Body of pancreas (tissue), 4 donors: ENCODE data around the gene ST6GALNAC1. TPM values are rescaled to one million over a fixed set of nuclear protein-coding genes. Genes with fewer than 3 reads are reported as not detected.

Source experiments
- ATAC-seq: fragments of 150-250 bp; one replicate; pipeline ENCODE4 v1.9.1; 2016
- DNase-seq, 4 donors: peaks; one replicate each; pipeline ENCODE4 v3.0.0-alpha.2; 2019
- H3K27ac ChIP-seq, 4 donors: fragments of 200-600 bp; sonication (generic); 1 replicate in 3 of 4; 2 replicates in 1 of 4; pipeline versions ENCODE4 v1.5.1 to v1.6.1; 2016 to 2019; ENCODE audit warnings: mild to moderate bottlenecking in 1 of 4, mixed read lengths in 1 of 4, moderate library complexity in 1 of 4
- H3K27me3 ChIP-seq, 2 donors: fragments of 200-600 bp; sonication (generic); one replicate each; pipeline ENCODE4 v1.6.0; 2016; ENCODE audit warnings: mild to moderate bottlenecking in 1 of 2
- H3K36me3 ChIP-seq, 2 donors: fragments of 200-600 bp; sonication (generic); replicated peaks in 1 of 2; 2 replicates each; pipeline ENCODE4 v1.5.1; 2016; ENCODE audit warnings: low read depth in 2 of 2; ENCODE audit not compliant: insufficient read depth in 1 of 2
- H3K4me1 ChIP-seq: fragments of 200-600 bp; sonication (generic); one replicate; pipeline ENCODE4 v1.6.0; 2016
- H3K4me3 ChIP-seq, 2 donors: fragments of 200-600 bp; sonication (generic); 1 replicate in 1 of 2; 2 replicates in 1 of 2; pipeline ENCODE4 v1.5.1; 2016 to 2019
- H3K9me3 ChIP-seq, 3 donors: fragments of 200-600 bp; sonication (generic); 1 replicate in 2 of 3; 2 replicates in 1 of 3; pipeline ENCODE4 v1.5.1; 2016
- CTCF ChIP-seq, 7 experiments: fragments of 450-650 bp in 4 of 7; fragments of 200-600 bp in 3 of 7; sonication (generic) in 3 of 7; IDR thresholded peaks; one replicate each; pipeline ENCODE4 v1.5.1; 2016 to 2019; ENCODE audit warnings: antibody characterized with exemption in 7 of 7
- POLR2A ChIP-seq, 3 donors: fragments of 450-650 bp; IDR thresholded peaks; one replicate each; pipeline ENCODE4 v1.6.1; 2016; ENCODE audit warnings: antibody characterized with exemption in 3 of 3, mild to moderate bottlenecking in 2 of 3
- WGBS, 2 donors: methylation state at CpG; one replicate each; pipeline ENCODE4 v1.1.5; 2017; 5-methylcytosine and 5-hydroxymethylcytosine counted together
- intact Hi-C: fragments of 100-400 bp; cut with DNase I; formaldehyde crosslinking; loops from one replicate; pipeline ENCODE4 v1.15.1; 2023
- total RNA-seq, 2 donors: library from RNA; depleted of rRNA; stranded (reverse); fragments of >200 nt; gene quantifications; one replicate each; pipeline ENCODE4 v1.1.0, GENCODE V29; 2016

The ST6GALNAC1 gene, protein sequence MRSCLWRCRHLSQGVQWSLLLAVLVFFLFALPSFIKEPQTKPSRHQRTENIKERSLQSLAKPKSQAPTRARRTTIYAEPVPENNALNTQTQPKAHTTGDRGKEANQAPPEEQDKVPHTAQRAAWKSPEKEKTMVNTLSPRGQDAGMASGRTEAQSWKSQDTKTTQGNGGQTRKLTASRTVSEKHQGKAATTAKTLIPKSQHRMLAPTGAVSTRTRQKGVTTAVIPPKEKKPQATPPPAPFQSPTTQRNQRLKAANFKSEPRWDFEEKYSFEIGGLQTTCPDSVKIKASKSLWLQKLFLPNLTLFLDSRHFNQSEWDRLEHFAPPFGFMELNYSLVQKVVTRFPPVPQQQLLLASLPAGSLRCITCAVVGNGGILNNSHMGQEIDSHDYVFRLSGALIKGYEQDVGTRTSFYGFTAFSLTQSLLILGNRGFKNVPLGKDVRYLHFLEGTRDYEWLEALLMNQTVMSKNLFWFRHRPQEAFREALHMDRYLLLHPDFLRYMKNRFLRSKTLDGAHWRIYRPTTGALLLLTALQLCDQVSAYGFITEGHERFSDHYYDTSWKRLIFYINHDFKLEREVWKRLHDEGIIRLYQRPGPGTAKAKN
- 10 to 100 TPM in 1 of 2 donors, 1 to 10 TPM in 1; 9.3 to 13.5 TPM for total RNA-seq

DNA sequence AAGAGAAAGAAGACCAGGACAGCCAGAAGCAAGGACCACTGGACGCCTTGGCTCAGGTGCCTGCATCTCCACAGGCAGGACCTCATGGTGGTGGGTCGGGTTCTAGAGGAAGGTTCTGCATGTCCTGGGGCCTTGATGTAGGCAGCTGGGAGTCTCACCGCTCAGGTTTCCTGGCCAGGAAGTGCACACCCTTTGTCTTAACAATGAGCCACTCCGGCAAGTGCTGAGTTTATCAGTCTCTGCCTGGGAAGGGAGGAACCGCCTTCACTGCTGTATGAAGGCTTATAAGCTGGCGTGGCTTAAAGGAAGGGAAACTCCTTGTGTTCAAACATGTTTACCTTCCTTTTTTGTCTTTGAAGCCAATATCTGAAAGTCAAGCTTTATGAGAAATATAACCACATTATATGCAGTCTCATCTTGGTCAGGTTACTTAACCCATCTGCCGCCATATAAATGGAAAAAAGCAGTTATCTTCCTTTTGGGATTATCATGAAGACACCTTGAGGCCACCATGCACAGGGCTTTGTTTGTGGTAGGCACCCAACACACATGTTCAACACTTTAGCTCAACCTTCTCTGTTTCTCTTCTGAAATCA is at the start of gene ST6GALNAC1:
ST6GALNAC1 (minus strand) TSS at position 205 of the 596 bp plus-strand sequence; CDS start at position 86, 119 bp downstream.
- WGBS, 2 donors: 79 to 89% methylated on average over 7 of the region's 7 CpGs
- Histone ChIP-seq H3K9me3 (no peaks in the 10 kb centered on the region), H3K4me1 (peaks cover 38% of the 10 kb centered on the region), H3K27ac (peak within 1 kb of the TSS in 2 of 4 donors; percentile 27 to 55), H3K4me3 (no peak within 1 kb of the TSS), H3K27me3 (no peaks in the 10 kb centered on the region), H3K36me3 (no peaks in the 10 kb centered on the region)
- ATAC-seq (no peak), DNase-seq (no peak)
- TF ChIP-seq POLR2A (IDR thresholded peaks at IDR 0.05) (peak in 1 of 3 donors; percentile 7), CTCF (IDR thresholded peaks at IDR 0.05) (no peak)
- intact Hi-C loops: no loop called here

DNA sequence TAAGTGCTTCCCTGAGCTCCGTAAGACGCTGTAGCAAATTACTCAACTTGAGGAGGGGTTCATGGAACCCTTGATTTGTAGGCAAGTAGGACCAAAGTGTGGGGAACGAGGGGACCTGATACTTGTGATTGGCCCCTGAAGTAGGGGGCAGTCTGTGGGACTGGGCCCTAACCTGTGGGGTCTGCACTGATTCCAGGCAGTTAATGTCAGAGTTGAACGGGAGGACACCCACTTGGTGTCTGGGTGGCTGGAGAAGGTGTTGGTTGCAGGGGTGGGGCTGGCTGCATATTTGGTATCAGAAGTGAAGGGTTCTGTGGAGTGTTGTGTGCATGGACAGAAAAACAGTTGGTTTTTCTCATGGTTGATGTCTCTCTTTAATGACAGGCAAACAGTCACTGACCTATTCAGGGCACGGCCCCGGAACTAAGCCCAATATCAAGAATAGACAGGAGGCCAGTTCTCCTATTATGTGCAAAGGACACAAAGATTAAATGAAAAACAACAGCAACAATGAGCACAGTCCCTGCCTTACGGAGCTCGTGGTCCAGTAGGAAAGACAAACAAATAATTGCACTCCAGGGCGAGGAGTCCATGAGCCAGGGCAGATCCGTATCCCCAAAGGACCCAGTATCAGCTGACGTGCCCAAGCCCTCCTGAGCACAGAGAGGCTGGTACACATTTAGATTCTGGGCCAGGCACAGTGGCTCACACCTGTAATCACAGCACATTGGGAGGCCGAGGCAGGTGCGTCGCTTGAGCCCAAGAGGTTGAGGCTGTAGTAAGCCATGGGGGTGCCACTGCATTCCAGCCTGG is 48.0 kb upstream of the ST6GALNAC1 start:
- no peak for TF ChIP-seq POLR2A (IDR thresholded peaks at IDR 0.05)
- no peak for TF ChIP-seq CTCF (IDR thresholded peaks at IDR 0.05)
- H3K4me3 ChIP-seq: no peak overlapping the region
- 82 to 90% methylated on average over 13 to 14 of the region's 14 CpGs for WGBS, 2 donors
- no peaks in the 10 kb centered on the region for H3K9me3 ChIP-seq
- intact Hi-C loops: no loop called here
- H3K27me3 ChIP-seq: no peaks in the 10 kb centered on the region
- no peak for ATAC-seq
- H3K36me3 ChIP-seq: no peaks in the 10 kb centered on the region
- peaks cover 13% of the 10 kb centered on the region for H3K4me1 ChIP-seq
- H3K27ac ChIP-seq: no peak overlapping the region
- no peak for DNase-seq

- no peaks in the 10 kb centered on the region for H3K9me3 ChIP-seq
- ATAC-seq: no peak
- no peaks in the 10 kb centered on the region for H3K36me3 ChIP-seq
- DNase-seq: no peak
- TF ChIP-seq CTCF (IDR thresholded peaks at IDR 0.05): no peak
- no peak for TF ChIP-seq POLR2A (IDR thresholded peaks at IDR 0.05)
- 82 to 87% methylated on average over 11 to 13 of the region's 13 CpGs for WGBS, 2 donors
- no peaks in the 10 kb centered on the region for H3K27me3 ChIP-seq
- peaks cover 15% of the 10 kb centered on the region for H3K4me1 ChIP-seq
- intact Hi-C loops: no loop called here
- H3K4me3 ChIP-seq: no peak overlapping the region
- H3K27ac ChIP-seq: no peak overlapping the region
Measured at GRCh38 chr17:76690596-76691280, 47.2 kb upstream of the ST6GALNAC1 start.

GRCh38 chr17:76689859-76690258 is 46.3 kb upstream of the ST6GALNAC1 start:
- peaks cover 15% of the 10 kb centered on the region for H3K4me1 ChIP-seq
- ATAC-seq (no peak), DNase-seq (no peak)
- H3K27me3 ChIP-seq: no peaks in the 10 kb centered on the region
- intact Hi-C loops: no loop called here
- H3K36me3 ChIP-seq: no peaks in the 10 kb centered on the region
- no peak for TF ChIP-seq CTCF (IDR thresholded peaks at IDR 0.05)
- no peak for TF ChIP-seq POLR2A (IDR thresholded peaks at IDR 0.05)
- H3K4me3 ChIP-seq: no peak overlapping the region
- WGBS, 2 donors: 86 to 88% methylated on average over 11 of the region's 11 CpGs
- H3K9me3 ChIP-seq: no peaks in the 10 kb centered on the region
- H3K27ac ChIP-seq: no peak overlapping the region
